ENCODE results near the gene ABCG2.

ABCG2 gene

GRCh38 chr4:88158489-88159228 is at the start of gene ABCG2:
Gene ABCG2 (minus strand): TSS chr4:88158639. CDS start chr4:88139995, 18,644 bp downstream.
- Histone ChIP-seq H3K4me3 (IDR thresholded peaks at IDR 0.05; ENCODE audit: insufficient read depth, low read depth, low read length) (peak within 1 kb of the TSS; percentile 92), H4K20me1 (ENCODE audit: insufficient read depth) (no peaks in the 10 kb centered on the region), H3K27ac (peak within 1 kb of the TSS; percentile 74), H3K27me3 (ENCODE audit: insufficient read depth, low read depth) (no peaks in the 10 kb centered on the region), H3K4me1 (ENCODE audit: low read depth, poor library complexity, severe bottlenecking) (peaks cover 27% of the 10 kb centered on the region), H3K79me2 (ENCODE audit: insufficient read depth, low read depth) (no peaks in the 10 kb centered on the region), H3K36me3 (ENCODE audit: insufficient read depth) (no peaks in the 10 kb centered on the region), H3K9ac (peak within 1 kb of the TSS; percentile 70), H3K4me2 (peak within 1 kb of the TSS; percentile 77), H2AFZ (ENCODE audit: low read depth) (peak within 1 kb of the TSS; percentile 94)
- no peak for TF ChIP-seq CTCF (conservative IDR thresholded peaks at IDR 0.05; ENCODE audit: low read depth, low read length)

GRCh38 chr4:88208156-88208555 is 49.7 kb upstream of the ABCG2 start:
- Histone ChIP-seq H3K4me2 (no peak overlapping the region), H3K36me3 (ENCODE audit: insufficient read depth) (no peaks in the 10 kb centered on the region), H3K4me1 (ENCODE audit: low read depth, poor library complexity, severe bottlenecking) (peaks cover 6% of the 10 kb centered on the region), H3K4me3 (IDR thresholded peaks at IDR 0.05; ENCODE audit: insufficient read depth, low read depth, low read length) (no peak overlapping the region), H3K9ac (no peak overlapping the region), H3K27ac (no peak overlapping the region), H4K20me1 (ENCODE audit: insufficient read depth) (no peaks in the 10 kb centered on the region), H3K27me3 (ENCODE audit: insufficient read depth, low read depth) (no peaks in the 10 kb centered on the region), H3K79me2 (ENCODE audit: insufficient read depth, low read depth) (no peaks in the 10 kb centered on the region), H2AFZ (ENCODE audit: low read depth) (no peak overlapping the region)
- TF ChIP-seq CTCF (conservative IDR thresholded peaks at IDR 0.05; ENCODE audit: low read depth, low read length), result no peak

- Histone ChIP-seq H3K27ac (no peak overlapping the region), H3K4me3 (IDR thresholded peaks at IDR 0.05; ENCODE audit: insufficient read depth, low read depth, low read length) (no peak overlapping the region), H3K27me3 (ENCODE audit: insufficient read depth, low read depth) (no peaks in the 10 kb centered on the region), H2AFZ (ENCODE audit: low read depth) (no peak overlapping the region), H3K36me3 (ENCODE audit: insufficient read depth) (no peaks in the 10 kb centered on the region), H3K4me1 (ENCODE audit: low read depth, poor library complexity, severe bottlenecking) (peaks cover 6% of the 10 kb centered on the region), H3K79me2 (ENCODE audit: insufficient read depth, low read depth) (no peaks in the 10 kb centered on the region), H3K4me2 (no peak overlapping the region), H4K20me1 (ENCODE audit: insufficient read depth) (no peaks in the 10 kb centered on the region), H3K9ac (no peak overlapping the region)
- TF ChIP-seq CTCF (conservative IDR thresholded peaks at IDR 0.05; ENCODE audit: low read depth, low read length), result no peak
Observed at GRCh38 chr4:88207171-88207570, 48.7 kb upstream of the ABCG2 start.

GRCh38 chr4:88204882-88205281 is 46.4 kb upstream of the ABCG2 start:
- Histone ChIP-seq H3K27me3 (ENCODE audit: insufficient read depth, low read depth) (no peaks in the 10 kb centered on the region), H3K79me2 (ENCODE audit: insufficient read depth, low read depth) (no peaks in the 10 kb centered on the region), H3K4me1 (ENCODE audit: low read depth, poor library complexity, severe bottlenecking) (no peaks in the 10 kb centered on the region), H4K20me1 (ENCODE audit: insufficient read depth) (no peaks in the 10 kb centered on the region), H3K27ac (no peak overlapping the region), H3K9ac (no peak overlapping the region), H2AFZ (ENCODE audit: low read depth) (no peak overlapping the region), H3K4me2 (no peak overlapping the region), H3K36me3 (ENCODE audit: insufficient read depth) (no peaks in the 10 kb centered on the region), H3K4me3 (IDR thresholded peaks at IDR 0.05; ENCODE audit: insufficient read depth, low read depth, low read length) (no peak overlapping the region)
- TF ChIP-seq CTCF (conservative IDR thresholded peaks at IDR 0.05; ENCODE audit: low read depth, low read length), result no peak
